Activated CD4-positive, alpha-beta T cell treated with anti-CD3 and anti-CD28 coated beads for 1 hour (primary cell): Measurements from ENCODE around the gene FRAS1.

Source experiments
- DNase-seq: peaks from one replicate; pipeline ENCODE4 v3.0.0-alpha.2; 2020

FRAS1 gene

GRCh38 chr4:78379040-78379439 is 321.9 kb downstream of the FRAS1 start:
- no peak for DNase-seq

DNA sequence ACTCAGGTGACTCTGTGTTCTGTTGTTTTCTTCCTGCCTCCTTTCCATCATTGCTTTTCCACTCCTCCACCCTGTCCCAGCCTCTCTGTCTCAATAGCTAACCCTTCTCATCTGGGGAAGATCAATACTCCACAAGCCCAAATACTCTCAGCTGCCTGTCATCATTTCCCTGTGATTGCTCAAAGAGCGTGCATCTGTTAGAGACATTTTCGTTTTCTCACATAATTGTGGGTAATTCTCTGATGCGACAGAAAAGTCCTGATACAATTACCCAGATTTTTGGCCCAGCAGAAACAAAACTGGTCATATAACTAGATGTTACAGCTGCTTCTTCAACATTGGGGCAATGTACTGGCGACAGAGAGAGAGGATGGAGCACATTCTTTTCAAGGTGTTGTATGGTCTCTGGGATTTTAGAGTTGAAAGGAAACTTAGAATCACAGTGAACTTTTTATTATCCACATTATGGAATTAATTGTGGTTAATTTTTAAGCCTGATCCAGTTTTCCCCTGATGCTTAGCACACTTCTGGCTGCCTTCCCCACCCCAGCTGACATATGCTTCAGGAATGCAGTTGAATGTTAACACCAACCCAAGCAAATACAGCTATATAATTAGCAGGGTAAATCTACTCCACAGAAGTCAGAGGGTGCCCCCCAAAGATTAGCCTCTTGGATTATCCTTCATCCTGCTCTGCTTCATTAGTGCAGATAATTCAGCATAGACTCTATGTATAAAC is 323.0 kb downstream of the FRAS1 start:
- no peak for DNase-seq

DNA sequence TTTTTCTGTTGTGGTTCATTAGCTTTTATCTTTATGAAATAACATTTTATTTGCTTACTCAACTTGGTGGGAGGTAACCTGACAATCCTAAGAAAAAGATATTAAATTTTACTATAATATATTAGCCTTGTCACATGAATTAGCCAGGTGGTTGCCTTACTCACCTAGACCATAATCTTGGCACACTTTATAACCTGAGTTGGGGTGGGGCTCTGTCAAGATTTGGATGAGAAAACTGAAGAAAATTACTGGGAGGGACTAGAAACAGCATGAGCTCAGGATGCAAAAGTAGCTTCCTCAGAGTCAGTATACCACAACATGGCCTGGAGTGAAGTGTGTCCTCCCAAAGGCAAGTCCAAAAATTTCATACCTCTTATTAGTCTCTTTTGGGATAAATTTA is 329.6 kb downstream of the FRAS1 start:
- DNase-seq = no peak

DNA sequence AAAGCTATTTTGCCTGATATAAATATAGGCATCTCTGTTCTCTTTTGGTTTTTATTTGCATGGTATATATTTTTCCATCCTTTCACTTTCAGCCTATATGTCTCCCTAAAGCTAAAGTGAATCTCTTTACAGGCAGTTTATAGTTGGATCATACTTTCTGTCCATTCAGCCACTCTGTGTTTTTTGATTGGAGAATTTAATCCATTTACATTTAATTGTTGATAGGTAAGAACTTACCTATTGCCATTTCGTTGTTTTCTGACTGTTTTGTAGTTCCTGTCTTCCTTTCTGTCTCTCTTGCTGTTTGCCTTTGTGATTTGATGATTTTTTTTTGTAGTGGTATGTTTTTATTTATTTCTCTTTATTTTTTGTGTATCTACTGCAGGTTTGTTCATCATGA is 338.5 kb downstream of the FRAS1 start:
- DNase-seq = no peak

- DNase-seq = no peak
Observed at GRCh38 chr4:78396613-78397291, 339.6 kb downstream of the FRAS1 start.

GRCh38 chr4:78397292-78397630 is 340.1 kb downstream of the FRAS1 start:
- DNase-seq = no peak

GRCh38 chr4:78409612-78410202 is 352.6 kb downstream of the FRAS1 start:
- DNase-seq = no peak

- no peak for DNase-seq
Observed at GRCh38 chr4:78410225-78410624, 353.1 kb downstream of the FRAS1 start.

GRCh38 chr4:78410676-78411075 is 353.6 kb downstream of the FRAS1 start:
- DNase-seq = no peak

DNA sequence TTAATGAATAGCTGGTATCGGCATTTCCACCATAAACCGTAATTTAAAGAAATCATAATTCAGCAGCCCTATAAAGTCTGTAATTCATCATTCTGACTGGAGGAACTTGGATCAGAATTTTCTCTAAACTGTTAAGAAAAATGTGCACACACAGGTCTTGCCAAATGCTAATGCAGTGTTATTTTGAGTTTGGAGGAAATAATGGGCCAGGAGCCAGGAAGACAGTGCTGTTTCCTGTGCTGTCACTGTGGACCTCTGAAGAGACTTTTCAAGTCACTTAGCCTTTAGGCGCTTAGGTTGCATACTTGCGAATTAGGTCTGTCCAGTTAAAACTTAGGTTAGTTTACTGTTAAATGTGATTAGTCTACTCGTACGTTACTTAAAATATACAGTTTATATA is 357.0 kb downstream of the FRAS1 start:
- no peak for DNase-seq

DNA sequence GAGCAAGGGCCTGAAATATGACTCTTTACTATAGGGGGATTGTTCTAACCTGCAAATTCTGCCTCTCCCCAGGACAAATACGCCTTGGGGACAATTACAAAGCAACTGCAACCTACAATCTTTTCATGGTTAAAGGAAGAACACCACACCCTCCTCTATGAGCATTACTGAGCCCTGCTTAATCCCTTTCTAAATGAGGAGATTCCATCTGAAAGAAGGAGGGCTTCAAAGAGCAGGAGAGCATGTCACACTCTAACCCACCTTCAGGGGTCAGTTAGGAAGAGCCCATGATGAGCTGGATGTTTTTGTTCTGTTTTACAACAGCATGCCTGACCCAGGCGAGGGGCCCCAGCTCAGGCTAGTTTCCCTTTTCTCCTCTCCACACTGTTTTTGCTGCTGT is 360.5 kb downstream of the FRAS1 start:
- no peak for DNase-seq

DNA sequence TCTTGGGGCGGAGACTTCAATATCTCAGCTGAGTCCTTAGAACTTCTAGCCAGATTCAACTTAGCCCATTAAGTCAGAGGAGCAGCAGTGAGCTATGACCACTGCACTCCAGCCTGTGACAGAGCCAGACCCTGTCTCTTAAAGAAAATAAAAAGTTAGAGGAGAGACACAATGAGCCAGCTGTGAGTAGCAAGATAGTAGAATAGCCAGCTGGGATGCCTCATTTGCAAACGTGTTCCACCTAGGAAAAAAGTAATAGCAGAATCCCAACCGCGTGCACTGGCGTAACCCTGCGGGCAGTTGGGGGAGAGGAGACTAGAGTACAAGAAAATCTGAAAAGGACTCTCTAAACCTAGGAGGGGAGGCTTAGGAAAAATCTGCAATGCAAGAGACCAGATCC is 361.3 kb downstream of the FRAS1 start:
- no peak for DNase-seq

GRCh38 chr4:78423790-78424189 is 366.7 kb downstream of the FRAS1 start:
- no peak for DNase-seq

DNA sequence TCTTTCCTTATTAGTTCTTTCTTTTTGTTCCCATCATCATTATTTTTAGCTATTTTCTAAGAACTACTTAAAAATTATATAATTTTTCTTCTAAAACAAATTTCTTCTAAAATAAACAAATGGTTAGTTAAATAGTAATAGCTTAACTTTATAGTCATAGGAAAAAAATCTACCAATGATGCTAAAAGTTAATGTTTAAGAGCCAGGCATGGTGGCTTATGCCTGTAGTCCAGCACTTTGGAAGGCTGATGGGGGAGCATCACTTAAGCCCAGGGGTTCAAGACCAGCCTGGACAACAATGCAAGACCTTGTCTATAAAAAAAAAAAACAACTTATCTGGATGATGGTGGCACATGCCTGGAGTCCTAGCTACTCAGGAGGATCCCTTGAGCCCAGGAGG is 367.3 kb downstream of the FRAS1 start:
- no peak for DNase-seq

DNA sequence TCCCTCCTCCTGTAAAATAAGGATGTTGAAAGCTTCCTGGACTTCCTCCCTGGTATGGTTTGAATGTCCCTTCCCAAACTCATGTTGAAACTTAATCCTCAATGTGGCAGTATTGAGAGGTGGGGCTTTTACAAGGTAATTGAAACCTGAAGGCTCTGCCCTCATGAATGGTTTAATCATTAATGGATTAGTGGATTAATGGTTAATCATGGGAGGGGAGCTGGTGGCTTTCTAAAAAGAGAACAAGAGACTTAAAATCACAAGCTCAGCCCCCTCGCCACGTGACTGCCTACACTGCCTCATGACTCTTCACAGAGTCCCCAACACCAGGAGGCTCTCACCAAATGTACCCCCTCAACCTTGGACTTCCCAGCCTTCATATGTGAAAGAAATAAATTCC is 369.8 kb downstream of the FRAS1 start:
- no peak for DNase-seq

GRCh38 chr4:78428996-78429395 is 371.9 kb downstream of the FRAS1 start:
- DNase-seq = no peak

DNA sequence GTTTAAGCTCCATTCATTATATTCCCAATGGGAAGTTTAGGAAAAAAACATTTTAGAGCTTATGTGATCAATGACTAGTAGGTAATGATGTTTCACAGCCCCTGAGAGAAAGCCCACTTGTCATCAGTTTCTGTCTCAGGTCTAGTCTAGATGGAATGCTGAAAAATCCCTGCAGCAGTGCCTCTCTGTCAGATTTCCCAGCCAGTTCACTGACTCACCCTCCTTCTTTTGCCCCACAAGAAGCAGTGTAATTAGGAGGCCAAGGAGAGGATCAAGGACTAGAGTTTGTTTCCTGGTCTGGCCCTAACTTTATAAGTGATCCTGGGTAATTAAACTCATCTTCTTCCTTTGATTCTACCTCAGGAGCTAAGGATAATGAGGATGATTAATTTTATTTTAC is 375.8 kb downstream of the FRAS1 start:
- no peak for DNase-seq

DNA sequence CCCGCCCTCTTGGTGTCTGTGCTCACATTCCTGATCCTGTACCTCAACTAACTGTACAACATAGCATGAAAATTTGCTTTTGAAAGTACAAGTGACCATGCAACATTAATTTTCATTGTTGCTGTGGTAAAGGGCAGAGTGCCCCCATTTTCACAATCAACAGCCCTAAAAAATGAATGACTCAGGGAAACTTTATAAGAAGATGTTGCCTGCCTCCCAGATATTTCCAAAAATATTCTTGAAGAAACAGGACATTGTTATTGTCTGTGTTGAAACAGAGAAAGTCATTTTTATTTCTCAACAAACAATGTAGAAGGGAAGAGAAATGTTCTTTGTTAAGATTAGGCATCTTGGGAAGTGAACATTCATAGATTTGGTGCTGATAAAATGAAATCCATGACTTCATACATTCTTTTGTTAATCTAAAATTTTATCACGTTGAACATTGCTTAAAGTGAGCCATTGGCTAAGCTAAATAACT is 380.5 kb downstream of the FRAS1 start:
- DNase-seq = no peak

- DNase-seq = no peak
Observed at GRCh38 chr4:78439328-78439727, 382.2 kb downstream of the FRAS1 start.

- DNase-seq = no peak
Observed at GRCh38 chr4:78441756-78442155, 384.6 kb downstream of the FRAS1 start.

DNA sequence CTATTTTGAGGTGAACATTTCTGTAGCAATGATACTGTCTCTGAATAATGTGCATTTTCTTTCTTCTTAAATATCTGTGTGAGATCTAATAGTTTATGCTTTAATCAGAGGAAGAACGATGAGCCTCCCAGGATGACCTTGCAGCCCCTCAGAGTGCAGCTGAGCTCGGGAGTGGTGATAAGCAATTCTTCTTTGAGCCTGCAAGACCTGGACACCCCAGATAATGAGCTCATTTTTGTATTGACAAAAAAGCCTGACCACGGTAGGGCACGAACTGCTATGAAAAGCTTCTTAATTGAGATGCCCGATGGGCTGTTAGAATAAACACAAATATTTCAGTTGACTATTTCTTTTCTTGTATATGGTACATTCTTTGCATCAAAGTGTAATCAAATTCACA is 389.5 kb downstream of the FRAS1 start:
- DNase-seq = no peak

GRCh38 chr4:78451407-78451806 is 394.3 kb downstream of the FRAS1 start:
- no peak for DNase-seq

GRCh38 chr4:78454016-78454415 is 396.9 kb downstream of the FRAS1 start:
- no peak for DNase-seq

DNA sequence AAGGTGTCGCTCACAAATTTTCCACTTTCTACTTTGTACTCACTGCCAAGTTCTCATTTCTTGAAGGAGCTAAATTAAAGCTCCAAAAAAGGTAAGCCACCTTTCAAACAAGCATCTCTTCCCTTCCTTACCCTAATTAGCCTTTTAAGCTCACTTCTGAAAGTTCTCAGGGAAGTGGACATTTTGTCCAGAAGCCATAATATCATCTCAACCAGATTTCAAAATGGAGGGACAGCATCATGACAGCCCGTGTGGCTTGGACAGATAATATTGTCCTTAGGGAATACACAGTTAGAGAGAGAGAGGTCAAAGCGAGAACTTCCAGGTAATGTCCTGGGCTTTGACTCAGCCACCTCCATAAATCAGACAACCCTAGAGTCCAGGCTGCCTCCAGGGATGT is 400.6 kb downstream of the FRAS1 start:
- DNase-seq = no peak
